Inferior parietal cortex (tissue), 1 donor: ENCODE measurements around the gene ZNF282.

ENCODE experiments used
- DNase-seq: peaks from one replicate; pipeline ENCODE4 v3.0.0-alpha.2; 2016; ENCODE audit errors: extremely low spot score

ZNF282 gene

DNA sequence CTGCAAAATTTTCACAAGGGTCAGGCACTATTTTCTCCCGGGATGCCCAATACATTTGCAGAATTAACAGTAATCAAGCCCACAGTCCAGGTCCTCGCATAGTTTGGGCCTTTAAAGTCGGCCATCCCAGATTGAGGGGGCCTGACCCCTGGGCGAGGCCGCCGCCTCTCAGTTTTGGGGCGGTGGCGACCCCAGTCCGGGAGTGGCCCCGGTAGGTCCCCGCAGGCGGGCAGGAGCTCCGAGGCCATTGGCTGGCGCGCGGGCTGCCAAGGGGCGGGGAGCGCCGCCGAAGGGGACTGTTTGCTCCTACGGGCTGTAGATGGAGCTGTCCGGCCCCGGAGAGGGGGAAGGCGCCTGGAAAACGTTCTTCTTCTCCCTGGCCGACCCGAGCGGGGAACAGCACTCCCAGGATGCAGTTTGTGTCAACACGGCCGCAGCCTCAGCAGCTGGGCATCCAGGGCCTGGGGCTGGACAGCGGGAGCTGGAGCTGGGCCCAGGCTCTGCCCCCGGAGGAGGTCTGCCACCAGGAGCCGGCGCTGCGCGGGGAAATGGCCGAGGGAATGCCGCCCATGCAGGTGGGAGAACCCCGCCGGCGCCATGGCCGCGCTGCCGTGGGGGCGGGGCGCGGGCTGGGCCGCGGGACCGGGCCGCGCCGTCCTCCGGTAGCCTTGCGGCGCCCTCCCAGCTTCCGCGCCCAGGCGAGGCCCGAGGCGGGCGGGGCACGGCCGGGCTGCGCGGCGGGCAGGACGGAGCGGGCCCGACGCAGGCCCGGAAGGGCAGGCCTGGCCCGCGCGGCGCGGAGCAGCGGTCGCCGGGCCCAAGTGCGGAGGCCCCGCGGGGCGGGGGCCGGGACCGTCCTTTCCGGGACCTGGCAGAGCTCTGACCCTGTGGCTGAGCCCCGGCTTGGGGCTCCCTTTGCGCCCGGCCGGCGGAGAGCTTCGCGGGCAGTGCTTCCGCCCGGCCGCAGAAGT, at the start of gene ZNF282:
TSS of gene ZNF282 (plus strand) at position 367 of the 971 bp plus-strand sequence. CDS start at position 411, 44 bp downstream.
- peak; percentile 85 for DNase-seq

GRCh38 chr7:149147072-149147751, 48.1 kb upstream of the ZNF282 start, which contains the start of gene ZNF398:
ZNF398 (plus strand) TSS chr7:149147453; CDS start chr7:149147743, 290 bp downstream.
- peak; percentile 74 for DNase-seq

GRCh38 chr7:149147752-149148653, 47.3 kb upstream of the ZNF282 start:
- DNase-seq: peak; percentile 35

DNA sequence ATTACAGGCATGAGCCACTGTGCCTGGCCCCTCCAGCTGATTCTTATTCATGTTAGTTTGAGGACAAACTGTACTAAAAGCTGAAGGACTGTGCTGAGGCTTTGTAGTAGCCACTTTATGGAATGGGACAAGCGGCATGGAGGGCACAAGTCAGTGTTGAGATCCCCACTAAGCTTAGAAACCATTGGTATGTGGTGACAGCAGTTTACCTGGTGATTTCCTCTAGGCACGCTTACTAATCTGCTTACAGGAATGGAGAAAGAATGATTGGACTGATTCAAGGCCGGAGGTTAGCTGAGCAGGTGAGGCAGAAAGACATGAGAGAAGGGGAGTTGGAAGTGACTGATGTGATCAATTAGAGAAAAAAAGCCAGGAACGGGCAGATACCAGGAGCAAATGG, 44.4 kb upstream of the ZNF282 start:
- no peak for DNase-seq

DNA sequence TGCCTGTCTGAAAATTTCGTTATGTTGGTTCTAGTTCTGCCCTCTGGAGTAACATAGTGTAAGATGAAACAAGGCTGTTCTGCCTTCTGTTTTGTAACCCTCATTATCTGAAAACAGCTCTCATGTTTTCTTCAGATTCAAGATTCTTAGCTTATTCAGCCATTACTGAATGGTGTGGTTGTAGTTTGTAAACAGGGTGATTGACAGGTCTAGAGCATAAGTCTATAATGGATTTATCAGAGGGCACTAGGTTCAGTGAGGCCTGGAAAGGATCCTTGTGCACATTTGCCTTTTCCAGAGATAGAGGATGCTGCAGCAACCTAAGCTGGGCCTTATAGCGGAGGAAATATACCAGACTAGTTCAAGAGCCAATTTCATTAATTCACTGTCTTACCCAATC, 42.0 kb upstream of the ZNF282 start:
- DNase-seq: no peak

- no peak for DNase-seq
These were observed 41.3 kb upstream of the ZNF282 start for GRCh38 chr7:149154056-149154455.

DNA sequence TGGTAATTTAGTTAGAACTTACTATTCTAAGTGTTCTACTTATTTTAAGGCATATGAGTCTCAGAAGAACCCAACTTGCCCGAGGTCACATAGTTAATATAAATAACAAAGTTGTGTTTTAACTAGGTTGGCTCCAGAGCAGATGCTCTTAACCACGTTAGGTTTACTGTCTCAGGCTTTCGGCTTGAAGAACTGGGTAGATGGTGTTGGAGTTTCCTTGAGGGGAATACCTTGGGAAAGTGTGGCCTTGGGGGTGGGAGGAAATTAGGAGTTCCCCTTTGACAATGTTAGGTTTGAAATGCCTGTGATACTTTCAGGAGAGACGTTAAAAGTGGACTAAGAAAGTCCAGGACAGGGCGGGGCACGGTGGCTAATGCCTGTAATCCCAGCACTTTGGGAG, 38.4 kb upstream of the ZNF282 start:
- no peak for DNase-seq

DNA sequence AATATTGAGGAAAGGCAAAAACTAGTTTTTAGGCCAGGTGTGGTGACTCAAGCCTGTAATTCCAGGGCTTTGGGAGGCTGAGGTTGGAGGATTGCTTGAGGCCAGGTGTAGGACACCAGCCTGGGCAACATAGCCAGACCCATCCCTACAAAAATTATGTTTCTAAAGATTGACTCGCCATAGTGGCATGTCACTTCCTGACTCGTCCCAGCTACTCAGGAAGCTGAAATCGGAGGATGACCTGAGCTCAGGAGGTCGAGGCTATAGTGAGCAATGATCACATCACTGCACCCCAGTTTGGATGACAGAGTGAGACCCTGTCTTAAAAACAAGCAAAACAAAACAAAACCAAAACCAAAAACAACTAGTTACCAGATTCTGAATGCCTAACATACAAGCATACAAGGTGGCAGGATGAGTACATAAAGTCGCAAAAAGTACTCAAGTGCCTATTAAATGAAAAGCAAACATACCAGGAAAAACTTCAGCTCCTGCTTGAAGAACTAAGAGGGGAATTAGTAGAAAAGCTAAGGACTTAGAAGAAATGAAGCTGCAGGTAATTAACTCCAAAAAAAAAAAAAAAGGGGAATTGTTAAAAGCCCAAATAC, 34.0 kb upstream of the ZNF282 start:
- DNase-seq: no peak

DNA sequence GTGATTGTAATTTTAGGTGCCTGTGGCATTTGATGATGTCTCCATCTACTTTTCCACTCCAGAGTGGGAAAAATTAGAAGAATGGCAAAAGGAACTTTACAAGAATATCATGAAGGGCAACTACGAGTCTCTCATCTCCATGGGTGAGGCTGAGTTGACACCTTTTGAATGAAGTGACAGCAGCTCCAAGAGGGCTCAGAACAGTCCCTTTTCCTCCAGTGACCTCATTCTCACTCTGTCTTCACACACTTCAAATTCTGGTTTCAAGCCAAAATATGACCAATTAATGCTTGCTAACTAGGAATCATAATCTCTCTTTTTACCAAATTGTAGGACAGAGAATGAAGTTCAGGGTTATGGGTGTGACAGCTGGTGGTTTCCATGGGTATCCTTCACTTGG, 29.2 kb upstream of the ZNF282 start:
- no peak for DNase-seq

GRCh38 chr7:149166630-149167352, 28.6 kb upstream of the ZNF282 start:
- no peak for DNase-seq

DNA sequence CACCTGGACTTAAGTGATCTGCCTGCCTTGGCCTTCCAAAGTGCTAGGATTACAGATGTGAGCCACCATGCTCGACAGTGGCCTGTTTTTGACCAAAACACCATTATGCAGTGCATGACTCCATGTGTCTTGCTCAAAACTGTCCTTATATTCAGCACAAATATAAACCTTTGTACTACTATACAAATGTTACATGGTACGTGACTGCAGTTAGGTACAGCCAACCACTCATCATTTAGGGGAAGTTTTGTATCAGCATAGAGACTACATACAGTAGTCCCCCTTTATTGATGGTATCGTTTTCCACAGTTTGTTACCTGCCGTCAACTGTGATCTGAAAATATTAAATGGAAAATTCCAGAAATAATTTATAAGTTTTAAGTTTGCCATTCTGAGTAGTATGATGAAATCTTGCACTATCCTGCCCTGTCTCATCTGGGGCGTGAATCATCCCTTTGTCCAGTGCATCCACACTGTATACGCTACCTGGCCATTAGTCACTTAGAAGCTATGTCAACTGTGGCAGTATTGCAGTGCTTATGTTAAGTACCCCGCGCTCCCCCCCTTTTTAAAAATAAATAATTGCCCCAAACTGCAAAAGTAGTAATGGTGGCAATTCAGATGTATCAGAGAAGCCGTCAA, 23.3 kb upstream of the ZNF282 start:
- no peak for DNase-seq

DNA sequence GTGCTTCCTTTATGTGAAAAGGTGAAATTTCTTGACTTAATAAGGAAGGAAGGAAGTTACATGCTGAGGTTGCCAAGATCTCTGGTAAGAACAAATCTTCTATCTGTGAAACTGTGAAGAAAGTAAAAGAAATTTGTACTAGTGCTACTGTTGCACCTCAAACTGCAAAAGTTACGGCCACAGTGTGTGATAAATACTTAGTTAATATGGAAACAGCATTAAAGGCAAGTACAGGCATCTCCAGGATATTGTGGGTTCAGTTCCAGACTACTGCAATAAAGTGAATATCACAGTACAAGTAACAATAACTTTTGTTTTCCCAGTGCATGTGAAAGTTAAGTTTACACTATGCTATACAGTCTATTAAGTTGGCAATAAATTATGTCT, 22.8 kb upstream of the ZNF282 start:
- DNase-seq: no peak

GRCh38 chr7:149175150-149175549, 20.2 kb upstream of the ZNF282 start:
- DNase-seq: no peak

- DNase-seq: no peak
These were observed 16.1 kb upstream of the ZNF282 start for GRCh38 chr7:149179241-149179640.

DNA sequence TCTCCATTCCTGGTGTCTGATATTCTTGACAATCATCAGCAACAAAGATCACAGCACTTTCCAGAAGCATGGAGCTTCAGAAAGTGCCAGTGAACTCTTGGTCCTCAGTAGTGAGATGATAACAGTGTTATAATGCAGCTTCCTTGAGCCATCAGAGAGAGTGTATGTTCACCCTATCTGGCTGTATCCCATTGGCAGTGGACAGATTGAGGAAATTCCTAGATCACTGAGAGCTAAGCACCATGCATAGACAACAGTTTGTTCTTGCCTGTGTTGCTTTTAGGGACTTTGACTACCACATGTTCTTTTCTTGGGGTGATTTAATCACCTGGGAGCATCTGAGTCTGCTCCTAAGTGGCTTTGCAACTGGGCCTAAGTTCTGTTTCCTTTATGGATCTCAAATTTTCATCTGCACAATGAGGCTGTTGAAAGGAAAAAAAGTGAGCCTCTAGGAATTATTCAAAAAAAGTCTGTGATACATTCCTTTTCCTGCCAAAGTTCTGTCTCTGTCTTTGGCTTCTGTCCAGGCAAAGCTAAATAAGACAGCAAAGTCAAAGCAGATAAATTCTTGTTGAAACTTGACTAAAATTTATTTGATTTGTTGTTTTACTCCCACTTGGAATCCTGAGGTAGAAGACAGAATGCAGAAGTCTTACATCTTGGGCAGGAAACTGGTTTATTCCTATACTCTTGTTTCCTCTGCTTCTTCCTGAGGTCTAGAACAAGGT, 14.5 kb upstream of the ZNF282 start:
- DNase-seq: no peak

GRCh38 chr7:149181450-149181790, 13.9 kb upstream of the ZNF282 start:
- no peak for DNase-seq

DNA sequence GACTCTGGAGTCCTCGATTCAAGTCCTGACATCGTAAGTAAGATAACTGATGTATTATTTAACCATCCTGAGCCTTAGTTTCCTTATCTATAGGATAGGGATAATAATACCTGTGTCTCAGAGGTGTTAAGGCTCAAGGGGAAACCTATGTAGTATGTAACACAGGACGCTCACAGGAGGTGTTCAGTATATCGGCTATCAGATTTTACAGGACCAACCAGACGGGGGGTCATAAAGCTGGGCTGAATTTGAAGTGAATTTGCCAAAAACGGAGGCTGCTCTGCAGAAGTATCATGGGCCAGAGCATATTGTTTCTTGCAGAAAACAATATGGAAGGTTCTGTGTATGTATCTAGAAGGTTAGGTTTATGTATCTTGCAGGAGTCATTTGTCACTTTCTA, 11.1 kb upstream of the ZNF282 start:
- DNase-seq: no peak

- no peak for DNase-seq
These were observed 7.1 kb upstream of the ZNF282 start for GRCh38 chr7:149188213-149188612.

DNA sequence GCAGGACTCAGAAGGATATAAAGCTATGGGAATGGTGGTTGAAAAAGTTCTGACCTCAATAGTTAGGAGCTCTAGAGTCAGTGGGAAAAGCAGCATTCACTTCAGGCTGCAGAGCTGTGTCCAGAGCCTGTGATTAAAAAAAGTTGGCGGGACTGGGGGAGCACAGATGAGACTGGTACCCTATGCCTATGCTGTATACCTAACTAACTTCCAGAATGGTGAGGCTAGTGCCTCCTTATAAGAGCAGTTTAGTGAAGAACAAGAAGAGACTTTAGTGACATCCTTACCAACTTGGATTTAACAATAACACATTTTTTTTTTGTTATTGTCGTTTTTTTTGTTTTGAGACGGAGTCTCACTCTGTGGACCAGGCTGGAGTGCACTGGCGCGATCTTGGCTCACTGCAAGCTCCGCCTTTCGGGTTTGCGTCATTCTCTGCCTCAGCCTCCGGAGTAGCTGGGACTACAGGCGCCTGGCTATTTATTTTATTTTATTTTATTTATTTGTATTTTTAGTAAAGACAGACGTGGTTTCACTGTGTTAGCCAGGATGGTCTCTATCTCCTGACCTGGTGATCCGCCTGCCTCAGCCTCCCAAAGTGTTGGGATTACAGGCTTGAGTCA, 6.6 kb upstream of the ZNF282 start:
- no peak for DNase-seq
